Amygdala (tissue), 56 donors: ENCODE data around the gene RFNG.

Experiments
- DNase-seq, 56 donors: peaks; one replicate each; lab custom pipeline; 2025; lab: John Stamatoyannopoulos, UW

Gene RFNG

GRCh38 chr17:82061047-82061925 is 9.7 kb upstream of the RFNG start:
- DNase-seq, result no peak

- no peak for DNase-seq
Measured at GRCh38 chr17:82060614-82061013, 9.0 kb upstream of the RFNG start.

GRCh38 chr17:82060001-82060380 is 8.4 kb upstream of the RFNG start:
- no peak for DNase-seq

GRCh38 chr17:82059272-82060000 is 7.8 kb upstream of the RFNG start:
- no peak for DNase-seq

- DNase-seq, result no peak
Measured at GRCh38 chr17:82058855-82059249, 7.2 kb upstream of the RFNG start.

GRCh38 chr17:82058230-82058854 is 6.7 kb upstream of the RFNG start:
- DNase-seq, result no peak

- DNase-seq, result no peak
Measured at GRCh38 chr17:82056729-82057621, 5.4 kb upstream of the RFNG start.

GRCh38 chr17:82055965-82056728 is 4.5 kb upstream of the RFNG start:
- no peak for DNase-seq

GRCh38 chr17:82055023-82055964 is 3.7 kb upstream of the RFNG start:
- DNase-seq, result no peak

GRCh38 chr17:82054351-82055022 is 2.9 kb upstream of the RFNG start:
- no peak for DNase-seq

GRCh38 chr17:82053556-82054263 is 2.1 kb upstream of the RFNG start:
- DNase-seq, result no peak

GRCh38 chr17:82053130-82053529 is 1.5 kb upstream of the RFNG start:
- DNase-seq, result no peak

- no peak for DNase-seq
Measured at GRCh38 chr17:82052638-82053059, 1.0 kb upstream of the RFNG start.

GRCh38 chr17:82050761-82051641 is 610 bp downstream of the RFNG start:
- no peak for DNase-seq

- no peak for DNase-seq
Measured at GRCh38 chr17:82050152-82050760, 1.4 kb downstream of the RFNG start.

- DNase-seq, result no peak
Measured at GRCh38 chr17:82049521-82049971, 2.1 kb downstream of the RFNG start.
